Measurements from ENCODE around the gene SPECC1. TPM values are rescaled to one million over a fixed set of nuclear protein-coding genes. Genes with fewer than 3 reads are reported as not detected.
"Not testable (repeated sequence)": the region's sequence is repeated elsewhere in the genome, so short reads cannot be mapped to it uniquely, and the experiment has no call there.

SPECC1 gene
- total and polyA plus RNA-seq, 2 of the 4 experiments (the other 2 are of a cell fraction) = 16.9 to 26.2 TPM

DNA sequence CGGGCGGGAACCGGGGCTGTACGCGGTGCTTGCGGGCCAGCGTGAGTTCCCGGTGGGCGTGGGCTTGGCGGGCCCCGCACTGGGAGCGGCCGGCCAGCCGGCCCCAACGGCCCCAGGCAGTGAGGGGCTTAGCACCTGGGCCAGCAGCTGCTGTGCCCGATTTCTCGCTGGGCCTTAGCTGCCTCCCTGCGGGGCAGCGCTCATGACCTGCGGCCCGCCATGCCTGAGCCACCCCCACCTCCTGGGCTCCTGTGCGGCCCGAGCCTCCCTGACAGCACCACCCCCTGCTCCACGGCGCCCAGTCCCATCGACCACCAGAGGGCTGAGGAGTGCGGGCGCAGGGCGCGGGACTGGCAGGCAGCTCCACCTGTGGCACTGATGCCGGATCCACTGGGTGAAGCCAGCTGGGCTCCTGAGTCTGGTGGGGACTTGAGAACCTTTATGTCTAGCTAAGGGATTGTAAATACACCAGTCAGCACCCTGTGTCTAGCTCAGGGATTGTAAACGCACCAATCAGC lies 7.4 kb downstream of the SPECC1 start:
- H3K56ac ChIP-seq (ENCODE audit: extremely low read depth, insufficient read depth, low read length); in situ Hi-C loops (cut with MboI; ENCODE audit: low sequenced_read_pairs); H2AK9ac ChIP-seq (replicated peaks; ENCODE audit: low read depth, low read length, poor library complexity); H4K20me1 ChIP-seq (ENCODE audit: insufficient read depth, low read length); H3K18ac ChIP-seq (ENCODE audit: low read depth, low read length); H2AFZ ChIP-seq (replicated peaks; ENCODE audit: low read length, poor library complexity); H2BK20ac ChIP-seq (ENCODE audit: low read depth, low read length); H4K8ac ChIP-seq (ENCODE audit: low read depth in 2 of 2, low read length in 2 of 2); H3K36me3 ChIP-seq (ENCODE audit: control insufficient read depth, insufficient read depth, low read length); H3K9me1 ChIP-seq (ENCODE audit: insufficient read depth, low read length); H3K4me1 ChIP-seq (ENCODE audit: control insufficient read depth, insufficient read depth, low read length); H3K9ac ChIP-seq (ENCODE audit: low read depth, low read length); H2BK5ac ChIP-seq (ENCODE audit: low read depth, low read length, poor library complexity, severe bottlenecking); ATAC-seq (ENCODE audit: low read depth); H4K5ac ChIP-seq (ENCODE audit: low read depth, low read length); H3K14ac ChIP-seq (replicated peaks; ENCODE audit: low read depth, low read length); DNase-seq; intact Hi-C loops (cut with micrococcal nuclease); H2BK120ac ChIP-seq (ENCODE audit: low read depth, low read length); H3K27ac ChIP-seq (ENCODE audit: insufficient read depth, low read length); H3K9me3 ChIP-seq (ENCODE audit: control insufficient read depth, insufficient read depth, low read length); H3K79me1 ChIP-seq (ENCODE audit: low read depth in 1 of 2, low read length in 2 of 2); H3K4me3 ChIP-seq (ENCODE audit: insufficient read depth, low read depth, low read length); H3K4ac ChIP-seq (ENCODE audit: low read depth, low read length); H4K91ac ChIP-seq (ENCODE audit: insufficient read depth, low read depth, low read length); H3K4me2 ChIP-seq (ENCODE audit: low read depth, low read length); BruUV-seq (replicated peaks); H2AK5ac ChIP-seq (ENCODE audit: low read depth, low read length); POLR2A ChIA-PET (ENCODE audit: unreplicated experiment); H3K23ac ChIP-seq (ENCODE audit: low read depth, low read length); H2BK15ac ChIP-seq (ENCODE audit: low read depth, low read length); dilution Hi-C loops (cut with HindIII; ENCODE audit: low sequenced_read_pairs, unreplicated experiment); CTCF ChIA-PET: not testable (repeated sequence)
- WGBS, 2 experiments (ENCODE audit: extremely low coverage in 2 of 2, insufficient read length in 1 of 2) = 93% methylated on average over 6 of the region's 32 CpGs; no CpG with 5 or more reads in 1 of the 2 experiments
- peaks cover 10% of the 10 kb centered on the region for H3K27me3 ChIP-seq (ENCODE audit: control insufficient read depth, insufficient read depth, low read length)

All from IMR-90 (cell line).